HepG2 (cell line): ENCODE data around the gene MRPS7. TPM values are rescaled to one million over a fixed set of nuclear protein-coding genes. Genes with fewer than 3 reads are reported as not detected.

Experiments
- CBX5 ChIP-seq: sonication (generic); formaldehyde crosslinking; IDR thresholded peaks from 2 replicates; pipeline ENCODE4 v1.4.0; 2020; ENCODE audit warnings: missing genetic modification reagents, borderline replicate concordance
- CENPX ChIP-seq: sonication (generic); formaldehyde crosslinking; IDR thresholded peaks from 2 replicates; pipeline ENCODE4 v1.9.0; 2021; ENCODE audit warnings: mild to moderate bottlenecking, missing genetic modification reagents, moderate library complexity
- DNMT3B ChIP-seq: conservative IDR thresholded peaks from 2 replicates; pipeline ENCODE4 v1.6.1; 2016; ENCODE audit warnings: missing biosample characterization, control low read depth
- E2F2 ChIP-seq: sonication (generic); formaldehyde crosslinking; IDR thresholded peaks from 2 replicates; pipeline ENCODE4 v1.4.0; 2020; ENCODE audit warnings: missing genetic modification reagents, borderline replicate concordance
- PAX8 ChIP-seq: sonication (generic); formaldehyde crosslinking; IDR thresholded peaks from 2 replicates; pipeline ENCODE4 v1.8.0; 2022; ENCODE audit warnings: mild to moderate bottlenecking, missing genetic modification reagents, borderline replicate concordance
- REL ChIP-seq: sonication (generic); formaldehyde crosslinking; conservative IDR thresholded peaks from 2 replicates; pipeline ENCODE4 v1.8.0; 2022; ENCODE audit warnings: mild to moderate bottlenecking, missing genetic modification reagents, moderate library complexity
- THYN1 ChIP-seq: sonication (generic); formaldehyde crosslinking; IDR thresholded peaks from 2 replicates; pipeline ENCODE4 v1.8.1; 2023; ENCODE audit warnings: low read depth, mild to moderate bottlenecking, moderate library complexity, missing genetic modification reagents, borderline replicate concordance
- YY1 ChIP-seq: IDR thresholded peaks from 2 replicates; pipeline ENCODE4 v1.6.1; 2011; ENCODE audit warnings: low read length, low read depth, moderate library complexity, mild to moderate bottlenecking; ENCODE audit not compliant: insufficient read depth, insufficient replicate concordance
- ZFP36 ChIP-seq: fragments of 150-350 bp; IDR thresholded peaks from 2 replicates; pipeline ENCODE4 v1.6.1; 2018; ENCODE audit warnings: borderline replicate concordance, low read length, low read depth; ENCODE audit not compliant: partially characterized antibody
- ZNF296 ChIP-seq: sonication (generic); formaldehyde crosslinking; conservative IDR thresholded peaks from 2 replicates; pipeline ENCODE4 v1.5.0; 2020; ENCODE audit warnings: mild to moderate bottlenecking, missing genetic modification reagents
- ZNF496 ChIP-seq: sonication (generic); formaldehyde crosslinking; IDR thresholded peaks from 2 replicates; pipeline ENCODE4 v1.8.1; 2023; ENCODE audit warnings: mild to moderate bottlenecking, moderate library complexity, missing genetic modification reagents; ENCODE audit not compliant: insufficient replicate concordance
- ZNF619 ChIP-seq: sonication (generic); formaldehyde crosslinking; IDR thresholded peaks from 2 replicates; pipeline ENCODE4 v1.4.0; 2020; ENCODE audit warnings: mild to moderate bottlenecking, missing genetic modification reagents
- ZNF704 ChIP-seq: sonication (generic); formaldehyde crosslinking; IDR thresholded peaks from 2 replicates; pipeline ENCODE4 v1.8.1; 2023; ENCODE audit warnings: mild to moderate bottlenecking, inconsistent platforms, moderate library complexity, missing genetic modification reagents, borderline replicate concordance
- ZNF749 ChIP-seq: sonication (generic); formaldehyde crosslinking; IDR thresholded peaks from 2 replicates; pipeline ENCODE4 v1.8.0; 2022; ENCODE audit warnings: mild to moderate bottlenecking, missing genetic modification reagents, moderate library complexity, borderline replicate concordance
- polyA plus RNA-seq, 8 experiments: library from polyadenylated mRNA; depleted of rRNA in 3 of 8; stranded (reverse) in 7 of 8; unstranded in 1 of 8; fragments of >200 nt; fragmentation: Illumina TruSeq in 4 of 8; extraction: Trizol in 4 of 8; gene quantifications; 2 replicates each; pipeline versions ENCODE4 v1.2.1 to v1.2.3, GENCODE V29; 2011 to 2016; ENCODE audit warnings: low read depth in 4 of 8, missing spikeins in 1 of 8, mixed read lengths in 1 of 8; ENCODE audit not compliant: insufficient read depth in 1 of 8
- total RNA-seq, 5 experiments: library from RNA; depleted of rRNA; stranded (reverse); fragments of >200 nt; fragmentation: Illumina TruSeq; extraction: Trizol; gene quantifications; 2 replicates each; pipeline ENCODE4 v1.2.3, GENCODE V29; 2016; ENCODE audit warnings: low read depth in 1 of 5
- TF ChIP-seq, protein P1 (sequence below): sonication (generic); formaldehyde crosslinking; IDR thresholded peaks from 2 replicates; pipeline ENCODE4 v1.8.0; 2023; ENCODE audit warnings: mild to moderate bottlenecking, missing genetic modification reagents
- TF ChIP-seq, protein P2 (sequence below): sonication (generic); formaldehyde crosslinking; IDR thresholded peaks from 2 replicates; pipeline ENCODE4 v1.4.0; 2020; ENCODE audit warnings: missing genetic modification reagents, mild to moderate bottlenecking, borderline replicate concordance
- TF ChIP-seq, protein P3 (sequence below): sonication (generic); formaldehyde crosslinking; IDR thresholded peaks from 2 replicates; pipeline ENCODE4 v1.4.0; 2020; ENCODE audit warnings: missing genetic modification reagents
- TF ChIP-seq, protein P4 (sequence below): sonication (generic); formaldehyde crosslinking; IDR thresholded peaks from 2 replicates; pipeline ENCODE4 v1.4.0; 2020; ENCODE audit warnings: missing genetic modification reagents, borderline replicate concordance

Gene MRPS7
- total and polyA plus RNA-seq, 2 of the 13 experiments (the other 11 are each of a cell fraction or from before 2014, with no cell fraction given): 97.0 to 162 TPM

GRCh38 chr17:75261336-75262111 is at the start of gene MRPS7, which contains the start of gene GGA3 (continued):
- TF ChIP-seq ZNF704 (CRISPR knock-in tag) (peak; percentile 79; the same call in 1 of the 2 replicates), ZNF619 (CRISPR knock-in tag) (peak; percentile 91), ZFP36 (no peak), PAX8 (CRISPR knock-in tag) (peak; percentile 58; the same call in 1 of the 2 replicates), ZNF749 (peak; percentile 95), REL (CRISPR knock-in tag) (peak; percentile 62; the same call in 1 of the 2 replicates), CENPX (CRISPR knock-in tag) (no peak), YY1 (peak; percentile 94), ZNF296 (CRISPR knock-in tag) (no peak; the same call in 1 of the 2 replicates), CBX5 (CRISPR knock-in tag) (peak; percentile 22; the same call in 1 of the 2 replicates), DNMT3B (peak; percentile 76), E2F2 (CRISPR knock-in tag) (peak; percentile 74; the same call in 1 of the 2 replicates), ZNF496 (no peak), THYN1 (CRISPR knock-in tag) (no peak)
- TF ChIP-seq, protein P1, sequence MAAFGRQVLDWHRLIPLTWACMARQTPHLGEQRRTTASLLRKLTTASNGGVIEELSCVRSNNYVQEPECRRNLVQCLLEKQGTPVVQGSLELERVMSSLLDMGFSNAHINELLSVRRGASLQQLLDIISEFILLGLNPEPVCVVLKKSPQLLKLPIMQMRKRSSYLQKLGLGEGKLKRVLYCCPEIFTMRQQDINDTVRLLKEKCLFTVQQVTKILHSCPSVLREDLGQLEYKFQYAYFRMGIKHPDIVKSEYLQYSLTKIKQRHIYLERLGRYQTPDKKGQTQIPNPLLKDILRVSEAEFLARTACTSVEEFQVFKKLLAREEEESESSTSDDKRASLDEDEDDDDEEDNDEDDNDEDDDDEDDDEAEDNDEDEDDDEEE: peak; percentile 76; the same call in 1 of the 2 replicates
- TF ChIP-seq, protein P2, sequence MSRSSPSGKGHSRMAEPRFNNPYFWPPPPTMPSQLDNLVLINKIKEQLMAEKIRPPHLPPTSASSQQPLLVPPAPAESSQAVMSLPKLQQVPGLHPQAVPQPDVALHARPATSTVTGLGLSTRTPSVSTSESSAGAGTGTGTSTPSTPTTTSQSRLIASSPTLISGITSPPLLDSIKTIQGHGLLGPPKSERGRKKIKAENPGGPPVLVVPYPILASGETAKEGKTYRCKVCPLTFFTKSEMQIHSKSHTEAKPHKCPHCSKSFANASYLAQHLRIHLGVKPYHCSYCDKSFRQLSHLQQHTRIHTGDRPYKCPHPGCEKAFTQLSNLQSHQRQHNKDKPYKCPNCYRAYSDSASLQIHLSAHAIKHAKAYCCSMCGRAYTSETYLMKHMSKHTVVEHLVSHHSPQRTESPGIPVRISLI: no peak; the same call in 1 of the 2 replicates
- TF ChIP-seq, protein P3, sequence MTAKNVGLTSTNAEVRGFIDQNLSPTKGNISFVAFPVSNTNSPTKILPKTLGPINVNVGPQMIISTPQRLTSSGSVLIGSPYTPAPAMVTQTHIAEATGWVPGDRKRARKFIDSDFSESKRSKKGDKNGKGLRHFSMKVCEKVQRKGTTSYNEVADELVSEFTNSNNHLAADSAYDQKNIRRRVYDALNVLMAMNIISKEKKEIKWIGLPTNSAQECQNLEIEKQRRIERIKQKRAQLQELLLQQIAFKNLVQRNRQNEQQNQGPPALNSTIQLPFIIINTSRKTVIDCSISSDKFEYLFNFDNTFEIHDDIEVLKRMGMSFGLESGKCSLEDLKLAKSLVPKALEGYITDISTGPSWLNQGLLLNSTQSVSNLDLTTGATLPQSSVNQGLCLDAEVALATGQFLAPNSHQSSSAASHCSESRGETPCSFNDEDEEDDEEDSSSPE (CRISPR knock-in tag): peak; percentile 49; the same call in 1 of the 2 replicates
- TF ChIP-seq, protein P4, sequence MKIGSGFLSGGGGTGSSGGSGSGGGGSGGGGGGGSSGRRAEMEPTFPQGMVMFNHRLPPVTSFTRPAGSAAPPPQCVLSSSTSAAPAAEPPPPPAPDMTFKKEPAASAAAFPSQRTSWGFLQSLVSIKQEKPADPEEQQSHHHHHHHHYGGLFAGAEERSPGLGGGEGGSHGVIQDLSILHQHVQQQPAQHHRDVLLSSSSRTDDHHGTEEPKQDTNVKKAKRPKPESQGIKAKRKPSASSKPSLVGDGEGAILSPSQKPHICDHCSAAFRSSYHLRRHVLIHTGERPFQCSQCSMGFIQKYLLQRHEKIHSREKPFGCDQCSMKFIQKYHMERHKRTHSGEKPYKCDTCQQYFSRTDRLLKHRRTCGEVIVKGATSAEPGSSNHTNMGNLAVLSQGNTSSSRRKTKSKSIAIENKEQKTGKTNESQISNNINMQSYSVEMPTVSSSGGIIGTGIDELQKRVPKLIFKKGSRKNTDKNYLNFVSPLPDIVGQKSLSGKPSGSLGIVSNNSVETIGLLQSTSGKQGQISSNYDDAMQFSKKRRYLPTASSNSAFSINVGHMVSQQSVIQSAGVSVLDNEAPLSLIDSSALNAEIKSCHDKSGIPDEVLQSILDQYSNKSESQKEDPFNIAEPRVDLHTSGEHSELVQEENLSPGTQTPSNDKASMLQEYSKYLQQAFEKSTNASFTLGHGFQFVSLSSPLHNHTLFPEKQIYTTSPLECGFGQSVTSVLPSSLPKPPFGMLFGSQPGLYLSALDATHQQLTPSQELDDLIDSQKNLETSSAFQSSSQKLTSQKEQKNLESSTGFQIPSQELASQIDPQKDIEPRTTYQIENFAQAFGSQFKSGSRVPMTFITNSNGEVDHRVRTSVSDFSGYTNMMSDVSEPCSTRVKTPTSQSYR: 0 out of 2 replicates have a peak, but pooled peaks have one; percentile 29
